ENCODE measurements around the gene CCDC183. TPM values are rescaled to one million over a fixed set of nuclear protein-coding genes. Genes with fewer than 3 reads are reported as not detected.
"Not testable (repeated sequence)": the region's sequence is repeated elsewhere in the genome, so short reads cannot be mapped to it uniquely, and the experiment has no call there.

The CCDC183 gene
- total RNA-seq, 1 donor from 2014 or later, result 0.84 TPM

- no peak for DNase-seq (ENCODE audit: low read depth)
- Histone ChIP-seq H3K36me3 (ENCODE audit: control insufficient read depth, insufficient read depth, low read length) (no peaks in the 10 kb centered on the region), H3K27me3 (ENCODE audit: control insufficient read depth, insufficient read depth, low read length) (peaks cover 28% of the 10 kb centered on the region), H3K4me3 (ENCODE audit: low read depth, low read length) (no peak overlapping the region)
- no peak for TF ChIP-seq CTCF (IDR thresholded peaks at IDR 0.05; ENCODE audit: insufficient read depth, low read length, poor library complexity, severe bottlenecking)
Measured at GRCh38 chr9:136794281-136794999, 1.7 kb upstream of the CCDC183 start.

DNA sequence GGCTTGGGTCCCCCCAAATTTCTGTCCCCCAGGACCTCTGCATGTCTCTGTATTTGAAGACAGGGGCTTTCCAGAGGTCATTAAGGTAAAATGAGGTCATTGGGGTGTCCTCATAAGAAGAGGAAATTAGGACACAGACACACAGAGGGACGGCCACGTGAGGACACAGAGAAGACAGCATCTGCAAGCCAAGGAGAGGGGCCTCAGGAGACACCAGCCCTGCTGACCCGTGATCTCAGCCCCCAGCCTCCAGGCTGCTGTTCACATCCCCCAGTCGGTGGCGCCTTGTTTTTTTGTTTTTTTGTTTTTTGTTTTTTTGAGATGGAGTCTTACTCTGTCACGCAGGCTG is 1.2 kb upstream of the CCDC183 start:
- peaks cover 33% of the 10 kb centered on the region for H3K27me3 ChIP-seq (ENCODE audit: control insufficient read depth, insufficient read depth, low read length)
- no peaks in the 10 kb centered on the region for H3K36me3 ChIP-seq (ENCODE audit: control insufficient read depth, insufficient read depth, low read length)
- H3K4me3 ChIP-seq (ENCODE audit: low read depth, low read length), result no peak overlapping the region
- TF ChIP-seq CTCF (IDR thresholded peaks at IDR 0.05; ENCODE audit: insufficient read depth, low read length, poor library complexity, severe bottlenecking), result no peak
- no peak for DNase-seq (ENCODE audit: low read depth)

DNA sequence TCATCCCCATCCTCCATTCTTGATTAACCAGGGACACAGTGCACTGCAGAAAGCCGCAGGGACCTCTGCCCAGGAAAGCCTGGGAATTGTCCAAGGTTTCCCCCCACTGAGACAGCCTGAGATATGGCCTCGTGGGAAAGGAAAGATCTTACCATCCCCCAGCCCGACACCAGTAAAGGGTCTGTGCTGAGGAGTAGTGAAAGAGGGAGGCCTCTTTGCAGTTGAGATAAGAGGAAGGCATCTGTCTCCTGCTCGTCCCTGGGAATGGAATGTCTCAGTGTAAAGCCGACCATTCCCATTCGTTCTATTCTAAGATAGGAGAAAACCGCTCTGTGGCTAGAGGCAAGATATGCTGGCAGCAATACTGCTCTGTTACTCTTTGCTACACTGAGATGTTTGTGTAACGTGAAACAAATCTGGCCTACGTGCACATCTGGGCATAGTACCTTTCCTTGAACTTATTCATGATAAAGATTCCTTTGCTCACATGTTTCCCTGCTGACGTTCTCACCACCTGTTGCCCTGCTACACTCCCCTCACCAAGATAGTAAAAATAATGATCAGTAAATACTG is 723 bp downstream of the CCDC183 start:
- DNase-seq (ENCODE audit: low read depth); H3K4me3 ChIP-seq (ENCODE audit: low read depth, low read length); H3K36me3 ChIP-seq (ENCODE audit: control insufficient read depth, insufficient read depth, low read length): not testable (repeated sequence)
- peaks cover 33% of the 10 kb centered on the region for H3K27me3 ChIP-seq (ENCODE audit: control insufficient read depth, insufficient read depth, low read length)

GRCh38 chr9:136798708-136799078 is 2.6 kb downstream of the CCDC183 start:
- TF ChIP-seq CTCF (IDR thresholded peaks at IDR 0.05; ENCODE audit: insufficient read depth, low read length, poor library complexity, severe bottlenecking), result no peak
- no peak for DNase-seq (ENCODE audit: low read depth)
- Histone ChIP-seq H3K36me3 (ENCODE audit: control insufficient read depth, insufficient read depth, low read length) (no peaks in the 10 kb centered on the region), H3K27me3 (ENCODE audit: control insufficient read depth, insufficient read depth, low read length) (peaks cover 38% of the 10 kb centered on the region), H3K4me3 (ENCODE audit: low read depth, low read length) (no peak overlapping the region)

DNA sequence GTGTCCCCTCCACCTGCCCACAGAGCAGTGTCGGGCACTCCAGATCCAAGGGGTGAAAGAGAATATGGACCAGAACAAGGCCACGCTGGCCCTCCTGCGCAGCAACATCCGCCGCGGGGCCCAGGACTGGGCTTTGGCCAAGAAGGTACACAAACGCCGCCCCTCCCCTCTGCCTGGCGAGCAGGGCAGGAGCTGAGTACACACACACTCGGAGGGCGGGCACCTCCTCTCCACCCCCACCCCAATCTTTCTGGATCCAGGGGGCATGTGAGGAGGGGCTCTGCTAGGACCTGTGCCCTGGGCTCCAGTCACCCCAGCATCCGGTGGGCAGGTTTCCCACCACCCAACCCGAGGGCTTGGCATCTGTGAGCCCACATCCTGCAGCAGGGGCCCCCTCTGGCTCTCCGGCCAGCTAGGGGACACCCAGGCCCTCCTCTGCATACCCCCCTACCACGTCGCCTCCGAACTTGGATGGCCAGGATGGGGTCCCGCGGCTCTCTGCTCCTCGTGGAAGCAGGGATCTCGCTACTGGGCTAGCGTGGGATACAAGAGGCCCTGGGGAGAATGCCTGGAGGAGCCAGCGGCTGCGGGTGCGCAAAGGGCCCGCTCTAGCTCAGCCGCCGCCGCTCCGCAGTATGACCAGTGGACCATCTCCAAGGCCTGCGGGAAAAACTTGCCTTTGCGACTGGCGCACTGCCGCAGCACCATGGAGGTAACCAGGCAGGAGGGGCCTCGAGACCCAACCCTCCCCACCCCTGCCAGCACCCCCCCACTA is 3.1 kb downstream of the CCDC183 start:
- Histone ChIP-seq H3K36me3 (ENCODE audit: control insufficient read depth, insufficient read depth, low read length) (no peaks in the 10 kb centered on the region), H3K27me3 (ENCODE audit: control insufficient read depth, insufficient read depth, low read length) (peaks cover 38% of the 10 kb centered on the region), H3K4me3 (ENCODE audit: low read depth, low read length) (peak overlapping the region; percentile 47)
- TF ChIP-seq CTCF (IDR thresholded peaks at IDR 0.05; ENCODE audit: insufficient read depth, low read length, poor library complexity, severe bottlenecking), result no peak
- no peak for DNase-seq (ENCODE audit: low read depth)

- DNase-seq (ENCODE audit: low read depth), result peak; percentile 49
- no peak for TF ChIP-seq CTCF (IDR thresholded peaks at IDR 0.05; ENCODE audit: insufficient read depth, low read length, poor library complexity, severe bottlenecking)
- peak overlapping the region; percentile 47 for H3K4me3 ChIP-seq (ENCODE audit: low read depth, low read length)
- H3K27me3 ChIP-seq (ENCODE audit: control insufficient read depth, insufficient read depth, low read length), result peaks cover 38% of the 10 kb centered on the region
- H3K36me3 ChIP-seq (ENCODE audit: control insufficient read depth, insufficient read depth, low read length), result no peaks in the 10 kb centered on the region
Measured at GRCh38 chr9:136799854-136800657, 3.9 kb downstream of the CCDC183 start.
